HEK293 (cell line): ENCODE results near the gene ACTG2.

Experiments
- CTCF ChIA-PET: fragments of 350-600 bp; formaldehyde crosslinking; extraction: SDS; loops from one replicate; lab custom pipeline; 2021; ENCODE audit warnings: antibody characterized with exemption; lab: Yijun Ruan, JAX
- POLR2A ChIA-PET: fragments of 300-600 bp; formaldehyde crosslinking; extraction: SDS; loops from one replicate; lab custom pipeline; 2020; ENCODE audit warnings: antibody characterized with exemption, inconsistent platforms; lab: Yijun Ruan, JAX
- H3K27ac ChIP-seq: fragments of 200-500 bp; sonication (Bioruptor generic); 2 replicates; pipeline ENCODE4 v1.5.1; 2014; ENCODE audit warnings: low read depth, low read length, control low read depth, inconsistent platforms; ENCODE audit errors: extremely low read depth
- H3K36me3 ChIP-seq, 2 experiments: fragments of 200-500 bp in 1 of 2; sonication (Bioruptor generic) in 1 of 2; 1 replicate in 1 of 2; 2 replicates in 1 of 2; pipeline ENCODE4 v1.5.1; 2014 to 2017; ENCODE audit warnings: inconsistent platforms in 2 of 2, low read length in 2 of 2; ENCODE audit not compliant: control insufficient read depth in 2 of 2, insufficient read depth in 1 of 2
- H3K4me1 ChIP-seq: fragments of 200-500 bp; sonication (Bioruptor generic); 2 replicates; pipeline ENCODE4 v1.5.1; 2014; ENCODE audit warnings: mild to moderate bottlenecking, low read length, inconsistent platforms; ENCODE audit not compliant: control insufficient read depth, insufficient read depth
- H3K4me3 ChIP-seq: 2 replicates; pipeline ENCODE4 v1.5.1; 2011; ENCODE audit warnings: low read depth, mild to moderate bottlenecking, control low read depth, low read length, moderate library complexity
- H3K9me3 ChIP-seq: fragments of 200-500 bp; sonication (Bioruptor generic); 2 replicates; pipeline ENCODE4 v1.5.1; 2014; ENCODE audit warnings: low read depth, low read length, inconsistent platforms; ENCODE audit not compliant: control insufficient read depth, insufficient read depth
- BCL6B ChIP-seq: fragments of 450-650 bp; formaldehyde crosslinking; IDR thresholded peaks from 2 replicates; pipeline ENCODE4 v1.5.1; 2017; ENCODE audit warnings: missing biosample characterization, missing genetic modification characterization
- ELK4 ChIP-seq: IDR thresholded peaks from 2 replicates; pipeline ENCODE4 v1.6.1; 2011; ENCODE audit warnings: mild to moderate bottlenecking, low read depth, low read length, borderline replicate concordance
- HIC1 ChIP-seq: fragments of 450-650 bp; formaldehyde crosslinking; IDR thresholded peaks from 2 replicates; pipeline ENCODE4 v1.5.1; 2016; ENCODE audit warnings: missing biosample characterization, missing genetic modification characterization
- HOXC10 ChIP-seq: sonication (generic); formaldehyde crosslinking; IDR thresholded peaks from 2 replicates; pipeline ENCODE4 v1.8.1; 2023; ENCODE audit warnings: mild to moderate bottlenecking, missing genetic modification reagents
- REPIN1 ChIP-seq: fragments of 450-650 bp; formaldehyde crosslinking; IDR thresholded peaks from 2 replicates; pipeline ENCODE4 v1.5.1; 2017; ENCODE audit warnings: missing biosample characterization, missing genetic modification characterization, low read depth
- WT1 ChIP-seq: fragments of 450-650 bp; formaldehyde crosslinking; IDR thresholded peaks from 2 replicates; pipeline ENCODE4 v1.5.1; 2016; ENCODE audit warnings: missing biosample characterization, missing genetic modification characterization
- ZFHX2 ChIP-seq: fragments of 450-650 bp; formaldehyde crosslinking; conservative IDR thresholded peaks from 2 replicates; pipeline ENCODE4 v1.5.1; 2016; ENCODE audit warnings: missing biosample characterization, missing genetic modification characterization
- ZFP3 ChIP-seq: fragments of 450-650 bp; formaldehyde crosslinking; IDR thresholded peaks from 2 replicates; pipeline ENCODE4 v1.5.1; 2016; ENCODE audit warnings: low read depth, missing biosample characterization, missing genetic modification characterization
- ZNF10 ChIP-seq: fragments of 450-650 bp; formaldehyde crosslinking; IDR thresholded peaks from 2 replicates; pipeline ENCODE4 v1.5.1; 2017; ENCODE audit warnings: missing biosample characterization, missing genetic modification characterization
- ZNF148 ChIP-seq: fragments of 450-650 bp; formaldehyde crosslinking; IDR thresholded peaks from 2 replicates; pipeline ENCODE4 v1.5.0; 2017; ENCODE audit warnings: missing biosample characterization, missing genetic modification characterization, borderline replicate concordance
- ZNF19 ChIP-seq: fragments of 450-650 bp; formaldehyde crosslinking; IDR thresholded peaks from 2 replicates; pipeline ENCODE4; 2016; ENCODE audit warnings: missing biosample characterization, missing genetic modification characterization, low read depth
- ZNF214 ChIP-seq: fragments of 450-650 bp; formaldehyde crosslinking; IDR thresholded peaks from 2 replicates; pipeline ENCODE4 v1.5.1; 2017; ENCODE audit warnings: missing biosample characterization, mild to moderate bottlenecking, missing genetic modification characterization, borderline replicate concordance
- ZNF221 ChIP-seq: fragments of 450-650 bp; formaldehyde crosslinking; IDR thresholded peaks from 2 replicates; pipeline ENCODE4 v1.5.1; 2017; ENCODE audit warnings: missing biosample characterization, missing genetic modification characterization, borderline replicate concordance
- ZNF248 ChIP-seq: fragments of 450-650 bp; formaldehyde crosslinking; IDR thresholded peaks from 2 replicates; pipeline ENCODE4 v1.5.1; 2017; ENCODE audit warnings: missing biosample characterization, missing genetic modification characterization
- ZNF26 ChIP-seq: fragments of 450-650 bp; formaldehyde crosslinking; IDR thresholded peaks from 2 replicates; pipeline ENCODE4 v1.5.1; 2016; ENCODE audit warnings: missing biosample characterization, missing genetic modification characterization
- ZNF341 ChIP-seq: fragments of 450-650 bp; formaldehyde crosslinking; IDR thresholded peaks from 2 replicates; pipeline ENCODE4; 2016; ENCODE audit warnings: low read depth, missing biosample characterization, missing genetic modification characterization
- ZNF398 ChIP-seq: fragments of 450-650 bp; formaldehyde crosslinking; IDR thresholded peaks from 2 replicates; pipeline ENCODE4 v1.5.1; 2017; ENCODE audit warnings: missing biosample characterization, missing genetic modification characterization
- ZNF48 ChIP-seq: fragments of 450-650 bp; formaldehyde crosslinking; IDR thresholded peaks from 2 replicates; pipeline ENCODE4 v1.5.1; 2016; ENCODE audit warnings: missing biosample characterization, missing genetic modification characterization
- ZNF510 ChIP-seq: fragments of 450-650 bp; formaldehyde crosslinking; IDR thresholded peaks from 2 replicates; pipeline ENCODE4 v1.5.1; 2018; ENCODE audit warnings: mild to moderate bottlenecking, missing genetic modification characterization, missing biosample characterization; ENCODE audit not compliant: insufficient replicate concordance
- ZNF561 ChIP-seq: fragments of 450-650 bp; IDR thresholded peaks from 2 replicates; pipeline ENCODE4 v1.5.1; 2018; ENCODE audit warnings: missing biosample characterization, missing genetic modification characterization, borderline replicate concordance
- ZNF580 ChIP-seq: fragments of 450-650 bp; formaldehyde crosslinking; IDR thresholded peaks from 2 replicates; pipeline ENCODE4 v1.5.1; 2016; ENCODE audit warnings: missing biosample characterization, missing genetic modification characterization
- ZNF777 ChIP-seq: fragments of 450-650 bp; formaldehyde crosslinking; IDR thresholded peaks from 2 replicates; pipeline ENCODE4 v1.5.1; 2017; ENCODE audit warnings: missing biosample characterization, missing genetic modification characterization, borderline replicate concordance
- ZNF791 ChIP-seq: fragments of 450-650 bp; formaldehyde crosslinking; IDR thresholded peaks from 2 replicates; pipeline ENCODE4 v1.5.1; 2016; ENCODE audit warnings: missing biosample characterization, missing genetic modification characterization
- ZNF792 ChIP-seq: fragments of 450-650 bp; formaldehyde crosslinking; IDR thresholded peaks from 2 replicates; pipeline ENCODE4 v1.5.1; 2016; ENCODE audit warnings: missing biosample characterization, missing genetic modification characterization
- ZNF830 ChIP-seq: fragments of 450-650 bp; IDR thresholded peaks from 2 replicates; pipeline ENCODE4 v1.5.0; 2018; ENCODE audit warnings: missing biosample characterization, missing genetic modification characterization, low read depth, mild to moderate bottlenecking, moderate library complexity

The ACTG2 gene

GRCh38 chr2:73902284-73902683 lies 9.5 kb downstream of the ACTG2 start:
- Histone ChIP-seq H3K27ac (no peak overlapping the region), H3K4me1 (0 out of 2 replicates have a peak, but pooled peaks cover under 1% of the 10 kb centered on the region), H3K36me3 (no peaks in the 10 kb centered on the region), H3K4me3 (no peak overlapping the region), H3K9me3 (no peaks in the 10 kb centered on the region)
- POLR2A ChIA-PET: no interaction called here
- CTCF ChIA-PET: interaction anchor here (1.7 kb wide), 1 partner anchor 78 kb away, joined by 6 read pairs; no protein-coding TSS in a partner anchor
- TF ChIP-seq ZNF341 (no peak), HOXC10 (no peak), ZNF792 (tag by site-specific recombination) (no peak), ELK4 (no peak), ZNF398 (no peak), WT1 (tag by site-specific recombination) (no peak), ZNF26 (tag by site-specific recombination) (no peak), ZNF791 (tag by site-specific recombination) (no peak), BCL6B (no peak), ZNF510 (no peak), ZNF48 (tag by site-specific recombination) (no peak), ZNF10 (no peak), ZFP3 (tag by site-specific recombination) (no peak), ZNF580 (tag by site-specific recombination) (no peak), ZNF214 (tag by site-specific recombination) (no peak)

- POLR2A ChIA-PET: no interaction called here
- H3K9me3 ChIP-seq: no peaks in the 10 kb centered on the region
These were observed 10.5 kb downstream of the ACTG2 start for GRCh38 chr2:73903313-73903712.

More at GRCh38 chr2:73903313-73903712, 10.5 kb downstream of the ACTG2 start:
- Histone ChIP-seq H3K27ac (no peak overlapping the region), H3K4me1 (peaks cover 9% of the 10 kb centered on the region), H3K36me3 (no peaks in the 10 kb centered on the region), H3K4me3 (no peak overlapping the region)
- TF ChIP-seq REPIN1 (tag by site-specific recombination) (no peak), ZNF221 (tag by site-specific recombination) (no peak), HIC1 (tag by site-specific recombination) (no peak), ZFHX2 (tag by site-specific recombination) (no peak), ZNF248 (tag by site-specific recombination) (no peak), ZNF830 (tag by site-specific recombination) (no peak), ZNF777 (no peak), ZNF19 (tag by site-specific recombination) (no peak), ZNF148 (tag by site-specific recombination) (no peak), ZNF561 (no peak)
- CTCF ChIA-PET: interaction anchor here (0.6 to 1.7 kb wide), 3 partner anchors 79 to 329 kb away, joined by 3 to 6 read pairs (median 3); no protein-coding TSS in a partner anchor
